Stimulated activated CD8-positive, alpha-beta memory T cell treated with anti-CD3 and anti-CD28 coated beads, Interleukin-2, amount 100 ng/mL, for 1 hour (primary cell): ENCODE data around the gene RAB11FIP3.
"Not testable (repeated sequence)": the region's sequence is repeated elsewhere in the genome, so short reads cannot be mapped to it uniquely, and the experiment has no call there.

Source experiments
- DNase-seq, 2 donors: peaks; one replicate each; pipeline ENCODE4 v3.0.0-alpha.2; 2020; ENCODE audit warnings: low read depth in 2 of 2

RAB11FIP3 gene

GRCh38 chr16:391885-392335 is 33.5 kb upstream of the RAB11FIP3 start:
- DNase-seq, result peak; percentile 51 to 74

GRCh38 chr16:392450-393030 is 32.9 kb upstream of the RAB11FIP3 start:
- DNase-seq, result no peak

GRCh38 chr16:396199-396598 is 29.2 kb upstream of the RAB11FIP3 start:
- DNase-seq, result no peak

- no peak for DNase-seq
Measured at GRCh38 chr16:396605-397004, 28.8 kb upstream of the RAB11FIP3 start.

GRCh38 chr16:397135-397661 is 28.3 kb upstream of the RAB11FIP3 start, which contains the start of gene NME4:
NME4 (plus strand) TSS chr16:397199; CDS start chr16:397223, 24 bp downstream.
- DNase-seq, result no peak

GRCh38 chr16:397736-398332 is 27.6 kb upstream of the RAB11FIP3 start:
- DNase-seq, result no peak

GRCh38 chr16:398561-399339 is 26.7 kb upstream of the RAB11FIP3 start:
- no peak for DNase-seq

- DNase-seq, result no peak
Measured at GRCh38 chr16:399340-400019, 26.0 kb upstream of the RAB11FIP3 start.

- DNase-seq, result no peak
Measured at GRCh38 chr16:400061-400591, 25.3 kb upstream of the RAB11FIP3 start.

- peak; percentile 99 for DNase-seq
Measured at GRCh38 chr16:401468-402348, 23.7 kb upstream of the RAB11FIP3 start, which contains the start of gene DECR2. DECR2 (plus strand) TSS chr16:401885; CDS start chr16:401964, 79 bp downstream.

GRCh38 chr16:404971-405486 is 20.4 kb upstream of the RAB11FIP3 start:
- no peak for DNase-seq

GRCh38 chr16:405548-406506 is 19.6 kb upstream of the RAB11FIP3 start:
- DNase-seq, result no peak

GRCh38 chr16:407253-407652 is 18.2 kb upstream of the RAB11FIP3 start:
- DNase-seq, result no peak

GRCh38 chr16:410516-411178 is 14.8 kb upstream of the RAB11FIP3 start:
- no peak for DNase-seq

- no peak for DNase-seq
Measured at GRCh38 chr16:411576-412265, 13.7 kb upstream of the RAB11FIP3 start.

GRCh38 chr16:414395-415169 is 10.9 kb upstream of the RAB11FIP3 start:
- no peak for DNase-seq

- not testable (repeated sequence) for DNase-seq
Measured at GRCh38 chr16:415170-415498, 10.3 kb upstream of the RAB11FIP3 start.
